Measurements from ENCODE around the gene DISP1.

- TF ChIP-seq YY1 (IDR thresholded peaks at IDR 0.05) (no peak), RAD21 (IDR thresholded peaks at IDR 0.05) (no peak), CTCF (IDR thresholded peaks at IDR 0.05; ENCODE audit: low read depth, low read length, missing input control) (no peak), ZBTB33 (IDR thresholded peaks at IDR 0.05) (no peak), JUND (IDR thresholded peaks at IDR 0.05) (no peak), TAF1 (conservative IDR thresholded peaks at IDR 0.05) (no peak), GABPA (IDR thresholded peaks at IDR 0.05 in 1 of 2, conservative IDR thresholded peaks at IDR 0.05 in 1 of 2) (no peak), SP1 (IDR thresholded peaks at IDR 0.05) (no peak)
Measured at GRCh38 chr1:222777977-222778376, 36.9 kb upstream of the DISP1 start.
